ENCODE data around the gene RAMP1.

Gene RAMP1

DNA sequence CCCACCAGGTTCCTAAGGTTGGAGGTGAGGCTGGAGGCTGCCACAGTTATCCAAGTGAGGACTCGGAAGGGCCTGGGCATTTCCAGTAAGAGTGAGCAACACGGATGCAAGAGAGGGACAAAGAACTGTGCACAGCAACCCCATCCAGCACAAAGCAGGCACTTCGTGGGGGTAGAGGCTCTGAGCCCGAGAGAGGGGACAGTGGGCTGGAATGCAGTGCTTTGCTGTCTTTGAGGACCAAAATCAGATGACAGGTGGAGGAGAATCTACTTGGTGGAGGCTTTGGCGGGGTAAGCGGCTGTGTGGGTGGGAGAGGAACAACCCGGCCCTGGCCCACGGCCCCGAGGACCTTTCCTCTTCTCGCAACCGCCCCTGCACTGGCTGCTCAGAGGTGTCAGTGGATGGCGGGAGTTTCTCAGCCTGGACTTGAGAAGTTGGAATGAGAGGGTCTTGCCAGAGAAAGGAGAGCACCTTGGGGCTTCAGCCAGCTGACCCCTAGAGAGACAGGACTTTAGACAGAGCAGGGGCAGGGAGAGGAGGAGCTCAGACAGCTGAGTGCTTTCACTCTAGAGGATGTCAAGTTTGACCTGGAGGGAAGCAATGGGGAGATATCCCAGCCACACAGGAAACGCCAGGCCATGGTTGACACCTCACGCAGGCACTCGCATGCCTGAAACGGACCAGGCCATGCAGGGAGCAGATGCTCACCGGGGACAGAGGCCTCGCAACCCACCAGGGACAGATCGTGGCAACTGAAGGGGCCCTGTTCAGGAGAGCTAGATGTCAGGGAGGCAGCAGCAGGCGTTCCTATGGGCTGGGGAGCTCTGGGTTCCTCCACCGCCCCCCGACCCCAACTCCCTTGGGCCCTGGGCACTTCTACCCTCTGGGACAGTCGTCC lies 11.6 kb downstream of the RAMP1 start:
- no peak overlapping the region for H4K12ac ChIP-seq (ENCODE audit: low read depth, low read length)
- H2AFZ ChIP-seq (ENCODE audit: insufficient read depth, low read length, poor library complexity), result peak overlapping the region; percentile 72
- peak overlapping the region; percentile 58 for H3K27ac ChIP-seq (ENCODE audit: low read depth, low read length)
- peak overlapping the region; percentile 84 for H2BK5ac ChIP-seq (ENCODE audit: low read depth, low read length, poor library complexity)
- H2BK12ac ChIP-seq (ENCODE audit: low read length), result peak overlapping the region; percentile 93
- H2AK5ac ChIP-seq (ENCODE audit: low read length), result peak overlapping the region; percentile 64
- peak overlapping the region; percentile 93 for H4K91ac ChIP-seq (ENCODE audit: low read depth, low read length)
- H3K4ac ChIP-seq (ENCODE audit: low read depth, low read length), result peak overlapping the region; percentile 44
- H3K4me1 ChIP-seq (ENCODE audit: control insufficient read depth in 1 of 2, insufficient read depth in 2 of 2, low read length in 2 of 2), result peaks cover 45 to 62% of the 10 kb centered on the region in 2 experiments
- peaks cover 5% of the 10 kb centered on the region for H3K9me3 ChIP-seq (ENCODE audit: insufficient read depth, low read depth, low read length)
- peak overlapping the region; percentile 21 for H4K8ac ChIP-seq (ENCODE audit: low read depth, low read length)
- H3K23ac ChIP-seq (ENCODE audit: low read length), result no peak overlapping the region
- H3K18ac ChIP-seq (ENCODE audit: low read length), result peak overlapping the region; percentile 49
- H3K36me3 ChIP-seq (ENCODE audit: control insufficient read depth in 1 of 2, insufficient read depth in 2 of 2, low read length in 2 of 2), result no peaks in the 10 kb centered on the region
- no CpG with 5 or more reads among the region's 23 CpGs for WGBS (ENCODE audit: extremely low coverage, insufficient coverage, insufficient read length)
- peaks cover 38% of the 10 kb centered on the region for H3K79me1 ChIP-seq (ENCODE audit: low read length)
- no peak for DNase-seq
- peaks cover 3% of the 10 kb centered on the region for H3K79me2 ChIP-seq (ENCODE audit: control insufficient read depth, insufficient read depth, low read length, poor library complexity)
- no peak overlapping the region for H3K4me3 ChIP-seq (ENCODE audit: low read depth, low read length)
- H3K9ac ChIP-seq (ENCODE audit: low read length), result no peak overlapping the region
- H3K27me3 ChIP-seq (ENCODE audit: insufficient read depth, low read length), result no peaks in the 10 kb centered on the region
- H3K14ac ChIP-seq (ENCODE audit: low read length), result peak overlapping the region; percentile 87
- H2BK120ac ChIP-seq (ENCODE audit: insufficient read depth, low read length, poor library complexity), result peak overlapping the region; percentile 81
- peak overlapping the region; percentile 6 for H3K4me2 ChIP-seq (ENCODE audit: low read length)

DNA sequence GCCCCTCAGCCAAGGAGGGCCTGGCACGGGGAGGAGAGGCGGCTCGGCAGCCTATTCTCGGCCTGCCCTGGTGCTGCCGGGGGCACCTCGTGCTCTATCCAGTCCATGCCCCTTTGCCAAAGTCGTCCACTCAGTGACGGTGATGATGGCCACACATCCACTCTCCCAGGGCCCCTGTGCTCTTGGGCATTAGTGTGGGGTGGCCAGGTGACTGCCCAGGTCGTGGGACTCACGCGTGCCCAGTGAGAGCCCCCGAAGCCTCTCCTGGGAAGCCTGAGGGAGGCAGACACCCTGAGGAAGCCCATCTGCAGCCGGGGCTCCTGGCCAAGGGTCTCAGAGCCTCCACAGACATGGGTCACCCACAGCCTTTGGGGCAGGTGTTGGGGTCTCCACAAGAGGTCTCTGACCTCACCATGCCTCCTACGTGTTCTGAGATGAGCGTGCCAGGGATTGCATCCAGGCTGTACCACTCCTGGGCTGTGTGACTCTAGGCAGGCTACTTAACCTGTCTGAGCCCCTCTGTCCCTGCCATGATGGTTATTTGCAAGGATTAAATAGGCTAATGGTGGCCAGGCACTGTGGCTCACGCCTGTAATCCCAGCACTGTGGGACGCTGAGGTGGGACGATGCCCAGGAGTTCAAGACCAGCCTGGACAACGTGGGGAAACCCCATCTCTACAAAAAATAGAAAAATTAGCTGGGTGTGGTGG lies 12.9 kb downstream of the RAMP1 start:
- Histone ChIP-seq H3K23ac (ENCODE audit: low read length) (no peak overlapping the region), H4K91ac (ENCODE audit: low read depth, low read length) (peak overlapping the region; percentile 77), H3K27ac (ENCODE audit: low read depth, low read length) (no peak overlapping the region), H4K8ac (ENCODE audit: low read depth, low read length) (no peak overlapping the region), H3K14ac (ENCODE audit: low read length) (peak overlapping the region; percentile 55), H3K27me3 (ENCODE audit: insufficient read depth, low read length) (no peaks in the 10 kb centered on the region), H3K79me2 (ENCODE audit: control insufficient read depth, insufficient read depth, low read length, poor library complexity) (peaks cover 2% of the 10 kb centered on the region), H3K18ac (ENCODE audit: low read length) (peak overlapping the region; percentile 16), H3K4me3 (ENCODE audit: low read depth, low read length) (no peak overlapping the region), H2BK120ac (ENCODE audit: insufficient read depth, low read length, poor library complexity) (no peak overlapping the region), H3K4me1 (ENCODE audit: control insufficient read depth in 1 of 2, insufficient read depth in 2 of 2, low read length in 2 of 2) (peaks cover 42 to 52% of the 10 kb centered on the region in 2 experiments), H3K9ac (ENCODE audit: low read length) (no peak overlapping the region), H2AK5ac (ENCODE audit: low read length) (peak overlapping the region; percentile 86), H3K9me3 (ENCODE audit: insufficient read depth, low read depth, low read length) (peaks cover 5% of the 10 kb centered on the region), H4K12ac (ENCODE audit: low read depth, low read length) (no peak overlapping the region), H3K79me1 (ENCODE audit: low read length) (peaks cover 28% of the 10 kb centered on the region), H2BK5ac (ENCODE audit: low read depth, low read length, poor library complexity) (peak overlapping the region; percentile 18), H3K36me3 (ENCODE audit: control insufficient read depth in 1 of 2, insufficient read depth in 2 of 2, low read length in 2 of 2) (no peaks in the 10 kb centered on the region), H3K4ac (ENCODE audit: low read depth, low read length) (peak overlapping the region; percentile 49), H2AFZ (ENCODE audit: insufficient read depth, low read length, poor library complexity) (no peak overlapping the region), H2BK12ac (ENCODE audit: low read length) (peak overlapping the region; percentile 81), H3K4me2 (ENCODE audit: low read length) (no peak overlapping the region)
- no CpG with 5 or more reads among the region's 19 CpGs for WGBS (ENCODE audit: extremely low coverage, insufficient coverage, insufficient read length)
- no peak for DNase-seq

DNA sequence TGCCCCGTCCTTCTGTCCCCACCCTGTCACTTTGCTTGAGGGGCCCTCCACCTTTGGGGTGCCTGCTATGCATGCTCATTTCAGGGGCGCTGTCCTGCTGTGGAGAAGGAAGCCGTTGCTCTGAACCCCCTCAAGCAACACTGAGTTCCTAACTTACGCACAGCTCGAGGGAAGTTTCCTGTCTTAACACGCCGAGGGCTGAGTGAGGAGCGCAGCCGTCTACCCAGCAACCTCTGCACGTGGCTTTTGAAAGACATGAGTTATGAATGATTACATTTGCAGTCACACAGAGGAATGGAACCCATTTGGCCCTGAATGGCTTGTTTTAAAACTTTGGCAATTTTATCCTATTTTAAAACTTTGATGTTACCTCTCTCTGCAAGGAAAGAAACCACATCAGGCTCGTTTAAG lies 14.0 kb downstream of the RAMP1 start:
- Histone ChIP-seq H3K4me2 (ENCODE audit: low read length) (no peak overlapping the region), H3K79me1 (ENCODE audit: low read length) (peaks cover 26% of the 10 kb centered on the region), H3K18ac (ENCODE audit: low read length) (no peak overlapping the region), H3K27ac (ENCODE audit: low read depth, low read length) (no peak overlapping the region), H4K12ac (ENCODE audit: low read depth, low read length) (no peak overlapping the region), H2BK5ac (ENCODE audit: low read depth, low read length, poor library complexity) (no peak overlapping the region), H2AK5ac (ENCODE audit: low read length) (peak overlapping the region; percentile 56), H2BK12ac (ENCODE audit: low read length) (peak overlapping the region; percentile 19), H2BK120ac (ENCODE audit: insufficient read depth, low read length, poor library complexity) (peak overlapping the region; percentile 6), H2AFZ (ENCODE audit: insufficient read depth, low read length, poor library complexity) (no peak overlapping the region), H3K79me2 (ENCODE audit: control insufficient read depth, insufficient read depth, low read length, poor library complexity) (peaks cover 2% of the 10 kb centered on the region), H3K23ac (ENCODE audit: low read length) (no peak overlapping the region), H3K27me3 (ENCODE audit: insufficient read depth, low read length) (no peaks in the 10 kb centered on the region), H3K9me3 (ENCODE audit: insufficient read depth, low read depth, low read length) (peaks cover 5% of the 10 kb centered on the region), H3K4me3 (ENCODE audit: low read depth, low read length) (no peak overlapping the region), H3K4me1 (ENCODE audit: control insufficient read depth in 1 of 2, insufficient read depth in 2 of 2, low read length in 2 of 2) (peaks cover 39 to 47% of the 10 kb centered on the region in 2 experiments), H3K9ac (ENCODE audit: low read length) (no peak overlapping the region), H3K14ac (ENCODE audit: low read length) (peak overlapping the region; percentile 36), H4K91ac (ENCODE audit: low read depth, low read length) (peak overlapping the region; percentile 60), H4K8ac (ENCODE audit: low read depth, low read length) (no peak overlapping the region), H3K4ac (ENCODE audit: low read depth, low read length) (no peak overlapping the region), H3K36me3 (ENCODE audit: control insufficient read depth in 1 of 2, insufficient read depth in 2 of 2, low read length in 2 of 2) (no peaks in the 10 kb centered on the region)
- no peak for DNase-seq
- no CpG with 5 or more reads among the region's 11 CpGs for WGBS (ENCODE audit: extremely low coverage, insufficient coverage, insufficient read length)

DNA sequence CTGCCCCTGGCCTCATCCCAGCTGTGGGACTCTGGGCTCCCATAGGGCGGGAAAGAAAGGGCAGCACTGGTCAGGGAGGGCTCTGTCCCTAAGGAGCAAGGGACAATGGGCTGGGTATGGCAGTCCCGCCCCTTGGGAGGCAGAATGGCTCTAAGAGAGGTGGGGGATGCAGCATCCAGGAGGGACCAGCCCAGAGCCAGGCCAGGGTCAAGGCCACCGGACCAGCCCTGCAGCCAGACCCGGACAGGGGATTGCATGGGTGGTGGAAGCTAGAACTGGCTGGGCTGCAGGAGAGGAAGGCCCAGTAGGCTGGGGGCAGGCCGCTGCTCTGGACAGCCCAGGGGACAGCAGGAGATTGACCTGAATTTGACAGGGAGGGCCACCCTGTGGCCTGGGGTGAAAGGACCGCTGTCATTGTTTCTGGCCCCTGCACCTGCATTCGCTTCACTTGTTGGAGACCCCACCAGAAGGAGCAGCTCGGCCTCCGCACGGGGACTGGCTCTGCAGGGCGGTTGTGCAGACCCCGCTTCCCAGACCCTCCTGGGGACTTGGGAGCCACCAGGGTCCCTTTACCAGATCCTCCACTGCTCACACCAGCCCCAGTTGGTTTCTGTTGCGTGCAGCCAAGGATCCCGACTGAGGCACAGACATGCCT lies 14.6 kb downstream of the RAMP1 start:
- Histone ChIP-seq H3K9me3 (ENCODE audit: insufficient read depth, low read depth, low read length) (peaks cover 5% of the 10 kb centered on the region), H2AFZ (ENCODE audit: insufficient read depth, low read length, poor library complexity) (no peak overlapping the region), H2BK12ac (ENCODE audit: low read length) (no peak overlapping the region), H4K91ac (ENCODE audit: low read depth, low read length) (peak overlapping the region; percentile 9), H4K8ac (ENCODE audit: low read depth, low read length) (peak overlapping the region; percentile 25), H3K4me1 (ENCODE audit: control insufficient read depth in 1 of 2, insufficient read depth in 2 of 2, low read length in 2 of 2) (peaks cover 39 to 47% of the 10 kb centered on the region in 2 experiments), H3K23ac (ENCODE audit: low read length) (no peak overlapping the region), H3K79me2 (ENCODE audit: control insufficient read depth, insufficient read depth, low read length, poor library complexity) (peaks cover 2% of the 10 kb centered on the region), H4K12ac (ENCODE audit: low read depth, low read length) (no peak overlapping the region), H2BK5ac (ENCODE audit: low read depth, low read length, poor library complexity) (no peak overlapping the region), H3K36me3 (ENCODE audit: control insufficient read depth in 1 of 2, insufficient read depth in 2 of 2, low read length in 2 of 2) (no peaks in the 10 kb centered on the region), H3K27ac (ENCODE audit: low read depth, low read length) (peak overlapping the region; percentile 51), H3K4me2 (ENCODE audit: low read length) (no peak overlapping the region), H3K18ac (ENCODE audit: low read length) (peak overlapping the region; percentile 4), H3K4me3 (ENCODE audit: low read depth, low read length) (no peak overlapping the region), H2AK5ac (ENCODE audit: low read length) (peak overlapping the region; percentile 32), H3K79me1 (ENCODE audit: low read length) (peaks cover 26% of the 10 kb centered on the region), H3K14ac (ENCODE audit: low read length) (peak overlapping the region; percentile 7), H3K27me3 (ENCODE audit: insufficient read depth, low read length) (no peaks in the 10 kb centered on the region), H3K9ac (ENCODE audit: low read length) (no peak overlapping the region), H2BK120ac (ENCODE audit: insufficient read depth, low read length, poor library complexity) (peak overlapping the region; percentile 1), H3K4ac (ENCODE audit: low read depth, low read length) (no peak overlapping the region)
- no peak for DNase-seq
- WGBS (ENCODE audit: extremely low coverage, insufficient coverage, insufficient read length), result no CpG with 5 or more reads among the region's 14 CpGs
